Measurements from ENCODE around the gene MORN5. TPM values are rescaled to one million over a fixed set of nuclear protein-coding genes. Genes with fewer than 3 reads are reported as not detected.
A peak's percentile ranks its signal among the peaks of the same experiment; 100 is the strongest.

Gene MORN5
- total and polyA plus RNA-seq, 2 donors (not counting 1 experiment from before 2014, with no cell fraction given): 0.33 TPM; not detected in 1

- H3K27ac ChIP-seq (ENCODE audit: insufficient read depth, low read length): no peak overlapping the region
These were observed 20.0 kb downstream of the MORN5 start for GRCh38 chr9:122179690-122180074.

GRCh38 chr9:122180633-122181032 lies 20.9 kb downstream of the MORN5 start:
- no peaks in the 10 kb centered on the region for H3K79me2 ChIP-seq (ENCODE audit: control insufficient read depth, insufficient read depth, low read length)
- no peaks in the 10 kb centered on the region for H3K4me1 ChIP-seq (ENCODE audit: control insufficient read depth, extremely low read depth, insufficient read depth, low read length)
- peak overlapping the region; percentile 25 for H3K4me2 ChIP-seq (ENCODE audit: extremely low read depth, insufficient read depth, low read length)
- H3K27ac ChIP-seq (ENCODE audit: insufficient read depth, low read length): no peak overlapping the region
- DNase-seq (ENCODE audit: low read depth in 2 of 2): peak; percentile 59 to 82
- H3K9me3 ChIP-seq (ENCODE audit: control insufficient read depth, insufficient read depth, low read depth, low read length): no peaks in the 10 kb centered on the region
- H4K20me1 ChIP-seq (ENCODE audit: control insufficient read depth, extremely low read depth, insufficient read depth, low read length): no peaks in the 10 kb centered on the region
- H2AFZ ChIP-seq (ENCODE audit: low read length): no peak overlapping the region
- TF ChIP-seq CTCF (conservative IDR thresholded peaks at IDR 0.05 in 1 of 2, IDR thresholded peaks at IDR 0.05 in 1 of 2; ENCODE audit: low read depth in 1 of 2, low read length in 2 of 2) (no peak), EZH2 (IDR thresholded peaks at IDR 0.05; ENCODE audit: low read length, missing control alignments) (no peak)
- peaks cover 19% of the 10 kb centered on the region for H3K27me3 ChIP-seq (ENCODE audit: control insufficient read depth, insufficient read depth, low read length)
- H3K4me3 ChIP-seq (replicated peaks in 1 of 4; ENCODE audit: control extremely low read depth in 1 of 4, insufficient read depth in 1 of 4, low read depth in 3 of 4, low read length in 4 of 4): no peak overlapping the region
- H3K36me3 ChIP-seq (ENCODE audit: control insufficient read depth, insufficient read depth, low read length): no peaks in the 10 kb centered on the region
- H3K9ac ChIP-seq (ENCODE audit: insufficient read depth, low read length): no peak overlapping the region

More at GRCh38 chr9:122179690-122180074, 20.0 kb downstream of the MORN5 start:
- Histone ChIP-seq H3K79me2 (ENCODE audit: control insufficient read depth, insufficient read depth, low read length) (no peaks in the 10 kb centered on the region), H3K4me2 (ENCODE audit: extremely low read depth, insufficient read depth, low read length) (no peak overlapping the region), H3K4me3 (replicated peaks in 1 of 4; ENCODE audit: control extremely low read depth in 1 of 4, insufficient read depth in 1 of 4, low read depth in 3 of 4, low read length in 4 of 4) (no peak overlapping the region), H3K36me3 (ENCODE audit: control insufficient read depth, insufficient read depth, low read length) (no peaks in the 10 kb centered on the region), H4K20me1 (ENCODE audit: control insufficient read depth, extremely low read depth, insufficient read depth, low read length) (no peaks in the 10 kb centered on the region), H3K4me1 (ENCODE audit: control insufficient read depth, extremely low read depth, insufficient read depth, low read length) (no peaks in the 10 kb centered on the region), H3K9ac (ENCODE audit: insufficient read depth, low read length) (no peak overlapping the region), H2AFZ (ENCODE audit: low read length) (no peak overlapping the region), H3K9me3 (ENCODE audit: control insufficient read depth, insufficient read depth, low read depth, low read length) (no peaks in the 10 kb centered on the region), H3K27me3 (ENCODE audit: control insufficient read depth, insufficient read depth, low read length) (peaks cover 19% of the 10 kb centered on the region)
- DNase-seq (ENCODE audit: low read depth in 2 of 2): peak in 1 of 2 donors; percentile 4
- TF ChIP-seq CTCF (conservative IDR thresholded peaks at IDR 0.05 in 1 of 2, IDR thresholded peaks at IDR 0.05 in 1 of 2; ENCODE audit: low read depth in 1 of 2, low read length in 2 of 2) (no peak), EZH2 (IDR thresholded peaks at IDR 0.05; ENCODE audit: low read length, missing control alignments) (no peak)

GRCh38 chr9:122183501-122183900 lies 23.8 kb downstream of the MORN5 start:
- no peak overlapping the region for H3K27ac ChIP-seq (ENCODE audit: insufficient read depth, low read length)
- H3K36me3 ChIP-seq (ENCODE audit: control insufficient read depth, insufficient read depth, low read length): no peaks in the 10 kb centered on the region
- H3K4me3 ChIP-seq (replicated peaks in 1 of 4; ENCODE audit: control extremely low read depth in 1 of 4, insufficient read depth in 1 of 4, low read depth in 3 of 4, low read length in 4 of 4): no peak overlapping the region
- H3K9ac ChIP-seq (ENCODE audit: insufficient read depth, low read length): no peak overlapping the region
- TF ChIP-seq EZH2 (IDR thresholded peaks at IDR 0.05; ENCODE audit: low read length, missing control alignments) (no peak), CTCF (conservative IDR thresholded peaks at IDR 0.05 in 1 of 2, IDR thresholded peaks at IDR 0.05 in 1 of 2; ENCODE audit: low read depth in 1 of 2, low read length in 2 of 2) (no peak)
- H3K27me3 ChIP-seq (ENCODE audit: control insufficient read depth, insufficient read depth, low read length): peaks cover 19% of the 10 kb centered on the region
- H3K9me3 ChIP-seq (ENCODE audit: control insufficient read depth, insufficient read depth, low read depth, low read length): no peaks in the 10 kb centered on the region
- no peaks in the 10 kb centered on the region for H3K4me1 ChIP-seq (ENCODE audit: control insufficient read depth, extremely low read depth, insufficient read depth, low read length)
- no peaks in the 10 kb centered on the region for H3K79me2 ChIP-seq (ENCODE audit: control insufficient read depth, insufficient read depth, low read length)
- DNase-seq (ENCODE audit: low read depth in 2 of 2): no peak
- no peaks in the 10 kb centered on the region for H4K20me1 ChIP-seq (ENCODE audit: control insufficient read depth, extremely low read depth, insufficient read depth, low read length)
- no peak overlapping the region for H2AFZ ChIP-seq (ENCODE audit: low read length)
- H3K4me2 ChIP-seq (ENCODE audit: extremely low read depth, insufficient read depth, low read length): no peak overlapping the region

Measured in fibroblast of lung (primary cell).